AG04449 (cell line): ENCODE data around the gene GPR35.

Source experiments
- CTCF ChIA-PET: fragments of 350-600 bp; formaldehyde crosslinking; extraction: SDS; loops from one replicate; lab custom pipeline; 2021; ENCODE audit warnings: antibody characterized with exemption; lab: Yijun Ruan, JAX
- POLR2A ChIA-PET: fragments of 400-600, 350-600 bp; formaldehyde crosslinking; extraction: SDS; loops from one replicate; lab custom pipeline; 2020; ENCODE audit warnings: antibody characterized with exemption, inconsistent platforms; lab: Yijun Ruan, JAX
- DNase-seq: peaks from one replicate; pipeline ENCODE4 v3.0.0-alpha.2; 2010; ENCODE audit warnings: low read depth, low spot score
- H3K4me3 ChIP-seq: 2 replicates; pipeline ENCODE4 v1.5.1; 2011; ENCODE audit warnings: low read depth, mild to moderate bottlenecking, control low read depth, low read length
- CTCF ChIP-seq: IDR thresholded peaks from one replicate; pipeline ENCODE4 v1.5.1; 2011; ENCODE audit warnings: mild to moderate bottlenecking, moderate library complexity, low read length, control low read depth, inconsistent platforms; ENCODE audit not compliant: insufficient read depth; ENCODE audit errors: missing control alignments

GPR35 gene

GRCh38 chr2:240586919-240587800 lies 38.1 kb upstream of the GPR35 start:
- no peak for TF ChIP-seq CTCF
- POLR2A ChIA-PET, result interaction anchor here (0.9 to 2.3 kb wide), 4 partner anchors 18 to 29 kb away, joined by 3 to 10 read pairs (median 6); partner anchors contain the start of genes ANKMY1 and RNPEPL1
- H3K4me3 ChIP-seq, result peak overlapping the region; percentile 72
- CTCF ChIA-PET, result interaction anchor here (0.8 to 5.0 kb wide), 11 partner anchors 9 to 354 kb away, joined by 3 to 75 read pairs (median 5); partner anchors contain the start of gene RNPEPL1
- no peak for DNase-seq

DNA sequence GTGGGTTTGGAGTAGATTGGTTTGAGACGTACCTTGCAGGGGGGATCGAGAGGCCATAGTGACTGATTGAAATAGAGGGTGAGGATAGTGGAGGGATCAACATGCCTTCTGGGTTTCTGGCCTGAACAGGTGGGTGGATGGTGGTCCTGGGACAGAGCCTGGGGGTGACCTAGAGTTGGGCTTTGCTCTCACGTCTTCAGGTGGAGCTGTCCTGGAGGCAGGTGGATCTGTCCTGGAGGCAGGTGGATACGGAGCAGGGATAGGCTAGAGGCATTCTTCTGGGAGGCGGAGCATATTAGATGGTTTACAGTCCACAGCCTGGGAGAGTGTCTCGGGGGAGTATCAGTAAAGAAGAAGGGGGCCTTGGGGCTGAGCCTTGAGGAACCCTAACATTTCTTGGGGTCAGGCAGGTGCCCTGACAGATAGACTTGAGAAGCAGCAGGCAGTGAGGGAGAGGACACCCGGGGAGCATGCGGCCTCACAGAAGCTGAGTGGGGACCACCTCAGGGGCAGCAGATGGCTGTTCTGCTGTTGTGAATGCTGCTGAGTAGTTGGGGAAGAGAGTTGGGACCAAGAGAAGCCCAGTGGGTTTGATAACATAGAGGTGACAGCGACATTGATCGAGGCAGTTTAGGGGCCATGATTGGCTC lies 37.1 kb upstream of the GPR35 start:
- H3K4me3 ChIP-seq, result peak overlapping the region; percentile 72
- ChIA-PET POLR2A (no interaction called here), CTCF (interaction anchor here (1.1 to 5.0 kb wide), 6 partner anchors 16 to 74 kb away, joined by 3 to 75 read pairs (median 12); partner anchors contain the start of gene RNPEPL1)
- no peak for DNase-seq
- no peak for TF ChIP-seq CTCF

DNA sequence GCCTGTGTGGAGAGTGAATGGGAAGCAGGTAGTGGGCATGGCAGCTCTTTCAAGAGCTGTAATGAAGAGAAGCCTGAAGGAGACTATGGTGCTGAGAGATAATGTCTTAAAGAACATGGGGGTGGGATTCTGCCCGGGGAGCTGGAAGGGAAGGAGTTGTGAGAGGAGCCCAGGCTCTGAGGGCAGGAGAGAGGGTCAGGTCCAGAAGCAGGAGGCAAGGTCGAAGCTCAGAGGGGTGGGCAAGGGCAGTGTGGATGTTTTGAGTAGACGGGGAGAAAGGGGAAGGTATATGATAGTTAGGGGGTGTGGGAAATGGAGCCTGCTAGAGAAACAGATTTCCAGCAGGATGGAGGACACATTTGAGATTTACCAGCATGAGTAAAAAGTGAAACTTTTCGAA lies 36.6 kb upstream of the GPR35 start:
- no peak overlapping the region for H3K4me3 ChIP-seq
- TF ChIP-seq CTCF, result no peak
- ChIA-PET POLR2A (no interaction called here), CTCF (interaction anchor here (1.0 to 4.1 kb wide), 5 partner anchors 17 to 26 kb away, joined by 3 to 15 read pairs (median 3); partner anchors contain the start of gene RNPEPL1)
- DNase-seq, result no peak

DNA sequence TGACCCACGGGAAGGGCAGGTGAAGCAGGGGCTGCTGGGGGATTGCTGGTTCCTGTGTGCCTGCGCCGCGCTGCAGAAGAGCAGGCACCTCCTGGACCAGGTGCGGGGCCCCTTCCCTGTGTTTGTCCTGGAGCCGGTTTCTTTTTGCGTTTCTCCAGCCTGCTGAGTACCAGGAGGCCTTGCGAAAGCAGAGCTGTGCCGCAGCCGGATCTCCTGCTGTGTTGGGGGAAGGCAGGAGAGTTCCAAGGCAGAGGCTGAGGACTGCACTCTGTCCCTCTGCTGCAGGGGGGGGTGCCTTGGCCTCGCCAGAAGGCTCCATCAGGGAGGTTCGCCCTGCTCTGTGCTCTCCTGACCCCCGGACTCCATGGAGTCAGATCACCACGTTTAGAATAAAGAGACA lies 35.9 kb upstream of the GPR35 start:
- ChIA-PET POLR2A (no interaction called here), CTCF (interaction anchor here (1.0 to 4.1 kb wide), 4 partner anchors 16 to 23 kb away, joined by 3 to 15 read pairs (median 6); partner anchors contain the start of gene RNPEPL1)
- no peak for DNase-seq
- H3K4me3 ChIP-seq, result no peak overlapping the region
- no peak for TF ChIP-seq CTCF

GRCh38 chr2:240589850-240590525 lies 35.3 kb upstream of the GPR35 start:
- CTCF ChIA-PET, result interaction anchor here (1.3 to 1.7 kb wide), 2 partner anchors 16 to 24 kb away, joined by 3 to 9 read pairs; no protein-coding TSS in a partner anchor
- POLR2A ChIA-PET, result no interaction called here

More at GRCh38 chr2:240589850-240590525, 35.3 kb upstream of the GPR35 start:
- TF ChIP-seq CTCF, result no peak
- no peak overlapping the region for H3K4me3 ChIP-seq
- no peak for DNase-seq
